ENCODE measurements around the gene SHMT1.

SHMT1 gene

DNA sequence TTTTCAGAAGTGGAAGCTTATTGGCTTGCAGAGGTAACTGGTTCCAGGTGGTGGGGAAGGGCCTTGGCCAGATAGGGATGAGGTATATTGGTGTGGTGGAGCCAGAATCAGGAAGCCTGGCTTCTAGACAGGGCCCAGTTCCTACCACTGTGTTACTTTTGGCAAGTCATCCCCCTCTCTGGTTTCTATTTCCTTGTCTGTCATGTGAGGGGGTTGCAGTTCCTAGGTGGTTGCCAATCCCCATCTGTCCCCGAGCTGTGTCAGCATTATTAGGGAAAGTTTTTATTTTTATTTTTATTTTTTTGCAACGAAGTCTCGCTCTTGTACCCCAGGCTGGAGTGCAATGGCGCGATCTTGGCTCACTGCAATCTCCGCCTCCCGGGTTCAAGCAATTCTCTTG, 45.2 kb downstream of the SHMT1 start:
- ATAC-seq, result no peak
- no peak for TF ChIP-seq CSRNP3 (CRISPR knock-in tag; IDR thresholded peaks at IDR 0.05)
- TF ChIP-seq TSHZ2 (CRISPR knock-in tag; IDR thresholded peaks at IDR 0.05), result no peak
- TF ChIP-seq ESRRG (CRISPR knock-in tag; IDR thresholded peaks at IDR 0.05), result no peak
- no peak for TF ChIP-seq ZNF8 (CRISPR knock-in tag; IDR thresholded peaks at IDR 0.05)

- no peak for TF ChIP-seq CSRNP3 (CRISPR knock-in tag; IDR thresholded peaks at IDR 0.05)
- no peak for TF ChIP-seq TOX (CRISPR knock-in tag; IDR thresholded peaks at IDR 0.05; ENCODE audit: borderline replicate concordance)
- no peak for TF ChIP-seq ZC3H10 (CRISPR knock-in tag; IDR thresholded peaks at IDR 0.05)
- TF ChIP-seq RARB (CRISPR knock-in tag; IDR thresholded peaks at IDR 0.05), result no peak
- TF ChIP-seq ZFP30 (CRISPR knock-in tag; IDR thresholded peaks at IDR 0.05), result no peak
- TF ChIP-seq BACH2 (CRISPR knock-in tag; IDR thresholded peaks at IDR 0.05; ENCODE audit: borderline replicate concordance), result no peak
- no peak for ATAC-seq
Measured at GRCh38 chr17:18315961-18316360, 47.4 kb downstream of the SHMT1 start.

- TF ChIP-seq CSDC2 (CRISPR knock-in tag; IDR thresholded peaks at IDR 0.05) (no peak), ZC3H10 (CRISPR knock-in tag; IDR thresholded peaks at IDR 0.05) (no peak), ZFP30 (CRISPR knock-in tag; IDR thresholded peaks at IDR 0.05) (no peak), TCF4 (CRISPR knock-in tag; IDR thresholded peaks at IDR 0.05; ENCODE audit: borderline replicate concordance) (no peak), OSR1 (CRISPR knock-in tag; IDR thresholded peaks at IDR 0.05) (no peak), ZFP3 (CRISPR knock-in tag; IDR thresholded peaks at IDR 0.05) (no peak), RARB (CRISPR knock-in tag; IDR thresholded peaks at IDR 0.05) (no peak), PPARA (CRISPR knock-in tag; IDR thresholded peaks at IDR 0.05; ENCODE audit: borderline replicate concordance) (no peak), BACH2 (CRISPR knock-in tag; IDR thresholded peaks at IDR 0.05; ENCODE audit: borderline replicate concordance) (no peak), ISL1 (CRISPR knock-in tag; IDR thresholded peaks at IDR 0.05) (no peak), ZNF70 (CRISPR knock-in tag; IDR thresholded peaks at IDR 0.05) (no peak), SNAI2 (CRISPR knock-in tag; IDR thresholded peaks at IDR 0.05) (no peak), PATZ1 (CRISPR knock-in tag; IDR thresholded peaks at IDR 0.05; ENCODE audit: borderline replicate concordance) (no peak), CSRNP3 (CRISPR knock-in tag; IDR thresholded peaks at IDR 0.05) (no peak)
- TF ChIP-seq, protein P1, sequence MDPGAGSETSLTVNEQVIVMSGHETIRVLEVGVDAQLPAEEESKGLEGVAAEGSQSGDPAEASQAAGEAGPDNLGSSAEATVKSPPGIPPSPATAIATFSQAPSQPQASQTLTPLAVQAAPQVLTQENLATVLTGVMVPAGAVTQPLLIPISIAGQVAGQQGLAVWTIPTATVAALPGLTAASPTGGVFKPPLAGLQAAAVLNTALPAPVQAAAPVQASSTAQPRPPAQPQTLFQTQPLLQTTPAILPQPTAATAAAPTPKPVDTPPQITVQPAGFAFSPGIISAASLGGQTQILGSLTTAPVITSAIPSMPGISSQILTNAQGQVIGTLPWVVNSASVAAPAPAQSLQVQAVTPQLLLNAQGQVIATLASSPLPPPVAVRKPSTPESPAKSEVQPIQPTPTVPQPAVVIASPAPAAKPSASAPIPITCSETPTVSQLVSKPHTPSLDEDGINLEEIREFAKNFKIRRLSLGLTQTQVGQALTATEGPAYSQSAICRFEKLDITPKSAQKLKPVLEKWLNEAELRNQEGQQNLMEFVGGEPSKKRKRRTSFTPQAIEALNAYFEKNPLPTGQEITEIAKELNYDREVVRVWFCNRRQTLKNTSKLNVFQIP (CRISPR knock-in tag; IDR thresholded peaks at IDR 0.05; ENCODE audit: borderline replicate concordance, low read depth), result no peak
Measured at GRCh38 chr17:18315562-18315922, 47.8 kb downstream of the SHMT1 start.

More at GRCh38 chr17:18315562-18315922, 47.8 kb downstream of the SHMT1 start:
- no peak for ATAC-seq

Measured in SK-N-SH treated with all-trans-retinoic acid at 6 μM for 48 hours (cell line).